ENCODE measurements around the gene PRMT9.

DNA sequence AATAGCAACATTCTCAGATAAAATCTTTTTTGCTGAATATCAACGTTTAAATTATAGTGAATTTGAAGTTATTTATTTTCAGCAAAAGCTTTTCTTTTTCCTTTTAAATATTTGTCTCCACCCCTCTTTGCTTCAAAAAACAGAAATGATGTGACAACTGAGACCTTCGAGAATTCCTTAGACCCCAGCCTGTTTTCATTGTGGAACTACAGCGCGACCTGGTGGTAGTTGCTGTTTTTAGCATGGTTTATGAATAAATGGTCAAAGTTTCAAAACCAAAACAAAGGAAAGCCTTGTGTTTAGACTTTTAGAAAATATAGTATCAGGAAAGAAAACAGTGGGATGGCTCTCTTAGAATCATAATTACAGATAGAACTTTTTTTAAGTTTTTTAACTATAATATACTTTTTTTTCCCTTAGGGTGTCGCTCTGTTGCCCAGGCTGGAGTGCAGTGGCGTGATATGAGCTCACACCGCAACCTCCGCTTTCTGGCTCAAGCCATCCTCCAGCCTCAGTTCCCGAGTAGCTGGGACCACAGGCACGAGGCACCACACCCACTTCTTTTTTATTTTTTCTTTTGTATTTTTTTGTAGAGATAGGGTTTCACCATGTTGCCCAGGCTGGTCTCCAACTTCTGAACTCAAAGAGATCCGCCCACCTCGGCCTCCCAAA, 93.6 kb downstream of the PRMT9 start:
- no peak for TF ChIP-seq POLR2A (IDR thresholded peaks at IDR 0.05)
- TF ChIP-seq, protein P1, sequence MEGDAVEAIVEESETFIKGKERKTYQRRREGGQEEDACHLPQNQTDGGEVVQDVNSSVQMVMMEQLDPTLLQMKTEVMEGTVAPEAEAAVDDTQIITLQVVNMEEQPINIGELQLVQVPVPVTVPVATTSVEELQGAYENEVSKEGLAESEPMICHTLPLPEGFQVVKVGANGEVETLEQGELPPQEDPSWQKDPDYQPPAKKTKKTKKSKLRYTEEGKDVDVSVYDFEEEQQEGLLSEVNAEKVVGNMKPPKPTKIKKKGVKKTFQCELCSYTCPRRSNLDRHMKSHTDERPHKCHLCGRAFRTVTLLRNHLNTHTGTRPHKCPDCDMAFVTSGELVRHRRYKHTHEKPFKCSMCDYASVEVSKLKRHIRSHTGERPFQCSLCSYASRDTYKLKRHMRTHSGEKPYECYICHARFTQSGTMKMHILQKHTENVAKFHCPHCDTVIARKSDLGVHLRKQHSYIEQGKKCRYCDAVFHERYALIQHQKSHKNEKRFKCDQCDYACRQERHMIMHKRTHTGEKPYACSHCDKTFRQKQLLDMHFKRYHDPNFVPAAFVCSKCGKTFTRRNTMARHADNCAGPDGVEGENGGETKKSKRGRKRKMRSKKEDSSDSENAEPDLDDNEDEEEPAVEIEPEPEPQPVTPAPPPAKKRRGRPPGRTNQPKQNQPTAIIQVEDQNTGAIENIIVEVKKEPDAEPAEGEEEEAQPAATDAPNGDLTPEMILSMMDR (IDR thresholded peaks at IDR 0.05): peak; percentile 50 to 91 (median 72)
